VCaP (cell line): ENCODE results near the gene SLC40A1.
A peak's percentile ranks its signal among the peaks of the same experiment; 100 is the strongest.

ENCODE experiments used
- H3K27ac ChIP-seq: fragments of 450-650 bp; 2 replicates; pipeline ENCODE4 v1.5.1; 2017
- TF ChIP-seq, protein P1 (sequence below): fragments of 450-650 bp; conservative IDR thresholded peaks from 2 replicates; pipeline ENCODE4 v1.5.1; 2017; ENCODE audit warnings: mild to moderate bottlenecking, moderate library complexity

SLC40A1 gene

GRCh38 chr2:189583227-189584198, 2.9 kb upstream of the SLC40A1 start:
- TF ChIP-seq, protein P1, sequence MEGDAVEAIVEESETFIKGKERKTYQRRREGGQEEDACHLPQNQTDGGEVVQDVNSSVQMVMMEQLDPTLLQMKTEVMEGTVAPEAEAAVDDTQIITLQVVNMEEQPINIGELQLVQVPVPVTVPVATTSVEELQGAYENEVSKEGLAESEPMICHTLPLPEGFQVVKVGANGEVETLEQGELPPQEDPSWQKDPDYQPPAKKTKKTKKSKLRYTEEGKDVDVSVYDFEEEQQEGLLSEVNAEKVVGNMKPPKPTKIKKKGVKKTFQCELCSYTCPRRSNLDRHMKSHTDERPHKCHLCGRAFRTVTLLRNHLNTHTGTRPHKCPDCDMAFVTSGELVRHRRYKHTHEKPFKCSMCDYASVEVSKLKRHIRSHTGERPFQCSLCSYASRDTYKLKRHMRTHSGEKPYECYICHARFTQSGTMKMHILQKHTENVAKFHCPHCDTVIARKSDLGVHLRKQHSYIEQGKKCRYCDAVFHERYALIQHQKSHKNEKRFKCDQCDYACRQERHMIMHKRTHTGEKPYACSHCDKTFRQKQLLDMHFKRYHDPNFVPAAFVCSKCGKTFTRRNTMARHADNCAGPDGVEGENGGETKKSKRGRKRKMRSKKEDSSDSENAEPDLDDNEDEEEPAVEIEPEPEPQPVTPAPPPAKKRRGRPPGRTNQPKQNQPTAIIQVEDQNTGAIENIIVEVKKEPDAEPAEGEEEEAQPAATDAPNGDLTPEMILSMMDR, result no peak
- H3K27ac ChIP-seq, result no peak overlapping the region

DNA sequence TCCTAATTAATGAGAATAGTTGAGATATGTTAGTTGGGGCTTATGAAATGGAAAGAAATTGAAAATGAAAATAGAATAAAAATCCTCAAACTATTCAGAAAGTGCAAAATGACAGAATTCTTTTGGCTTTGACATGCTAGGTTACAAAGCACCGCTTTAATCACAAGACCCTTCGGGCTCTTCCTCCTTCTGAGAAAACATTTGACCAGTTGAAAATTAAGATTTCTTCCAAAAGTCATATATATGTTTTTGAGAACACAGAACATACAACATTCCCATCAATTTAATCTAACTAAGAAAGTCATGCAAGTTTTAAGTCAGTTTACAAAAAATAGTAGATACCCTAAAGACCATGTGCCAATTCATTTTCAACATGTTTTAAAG, 2.2 kb upstream of the SLC40A1 start:
- TF ChIP-seq, protein P1, result no peak
- H3K27ac ChIP-seq, result peak overlapping the region; percentile 94; the same call in 1 of the 2 replicates

DNA sequence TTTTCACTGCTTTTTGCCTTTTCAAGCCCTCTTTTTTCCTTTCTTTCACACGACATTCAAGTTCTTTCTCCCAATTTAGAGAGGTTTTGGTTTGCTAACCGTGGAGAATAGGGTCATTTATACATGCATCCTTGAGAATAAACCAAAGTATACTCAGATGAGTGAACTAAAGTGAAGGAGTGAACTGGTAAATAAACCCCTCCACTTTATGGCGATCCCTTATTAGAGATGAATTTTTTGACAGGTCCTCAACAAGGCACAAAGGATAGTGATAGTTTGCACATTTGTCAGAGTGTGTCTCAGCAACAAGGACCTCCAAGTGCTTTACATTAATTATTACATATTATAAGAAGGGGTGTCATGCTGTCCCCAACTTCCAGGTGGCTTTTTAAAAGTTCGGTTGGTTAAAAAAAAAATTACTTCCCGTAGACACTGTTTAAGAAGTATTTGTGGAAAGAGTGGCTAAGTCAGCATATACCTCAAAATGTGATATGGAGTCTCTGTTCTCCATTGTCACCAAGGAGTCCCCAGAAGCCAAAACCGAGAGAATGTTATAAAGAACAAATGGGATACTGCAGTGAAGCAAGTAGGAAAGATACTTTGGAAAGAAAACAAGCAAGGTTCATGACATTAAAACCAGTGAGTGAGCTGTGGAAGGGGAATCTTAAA, 1.7 kb upstream of the SLC40A1 start:
- peak overlapping the region; percentile 94 for H3K27ac ChIP-seq
- TF ChIP-seq, protein P1, result no peak

DNA sequence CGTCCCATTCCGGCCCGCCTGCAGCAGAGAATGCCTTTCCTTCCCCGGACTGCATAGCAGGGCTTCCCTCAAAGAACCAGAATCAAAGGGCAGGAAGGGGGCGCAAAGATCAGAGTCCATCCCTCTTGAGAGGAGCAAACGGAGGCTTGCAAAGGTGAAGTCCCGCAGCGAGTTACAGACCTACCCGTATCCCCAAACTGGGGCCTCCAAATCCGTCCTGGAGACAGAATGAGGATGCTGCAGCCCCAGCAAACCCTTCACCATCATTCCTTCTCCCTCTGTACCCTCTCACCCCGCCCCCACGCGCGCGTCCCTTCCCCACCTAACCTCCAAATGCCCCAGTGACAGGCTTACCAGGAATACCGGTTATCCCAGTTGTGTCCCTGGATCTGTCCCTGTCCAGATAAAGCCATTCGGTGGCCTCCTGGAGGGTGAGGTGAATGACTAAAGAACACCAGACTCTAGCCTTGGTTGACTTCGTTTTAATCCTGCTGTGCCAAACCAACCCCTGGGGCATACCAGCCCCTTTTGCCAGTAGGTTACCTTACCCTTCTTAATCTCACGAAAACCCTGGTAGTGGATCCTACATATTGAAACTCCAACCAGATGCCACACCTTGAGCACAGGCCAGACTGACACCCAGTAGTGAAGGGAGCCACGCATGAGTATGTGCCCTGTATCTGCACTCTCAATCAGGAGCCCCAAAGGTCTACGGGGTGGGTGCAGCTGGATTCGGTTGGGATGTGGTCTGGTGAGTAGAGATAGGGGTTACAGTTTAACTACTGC, 961 bp upstream of the SLC40A1 start:
- H3K27ac ChIP-seq, result peak overlapping the region; percentile 94
- TF ChIP-seq, protein P1, result no peak

DNA sequence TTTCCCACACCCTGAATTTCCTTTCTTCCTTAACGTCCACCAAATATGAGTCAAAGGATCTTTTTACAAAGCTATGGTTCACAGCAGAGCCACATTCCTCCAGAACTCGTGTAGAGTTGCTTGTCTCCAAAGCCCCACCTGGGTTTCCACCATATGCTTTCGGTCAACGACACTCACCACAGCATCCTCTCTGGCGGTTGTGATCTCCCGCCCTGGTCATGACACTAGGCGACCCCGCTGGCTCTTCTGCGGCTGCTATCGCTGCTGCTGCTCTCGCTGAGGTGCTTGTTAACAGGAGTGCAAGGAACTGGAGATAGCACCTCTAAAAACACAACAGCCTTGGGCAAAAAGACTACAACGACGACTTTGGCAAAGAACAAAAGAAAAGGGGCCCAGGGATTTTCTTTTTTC, 340 bp downstream of the SLC40A1 start:
- peak overlapping the region; percentile 94 for H3K27ac ChIP-seq
- TF ChIP-seq, protein P1, result no peak

- no peak overlapping the region for H3K27ac ChIP-seq
- TF ChIP-seq, protein P1, result no peak
These were observed 900 bp downstream of the SLC40A1 start for GRCh38 chr2:189579585-189580186.
